ENCODE results near the gene MSL1.
"Not testable (repeated sequence)": the region's sequence is repeated elsewhere in the genome, so short reads cannot be mapped to it uniquely, and the experiment has no call there.

The MSL1 gene

DNA sequence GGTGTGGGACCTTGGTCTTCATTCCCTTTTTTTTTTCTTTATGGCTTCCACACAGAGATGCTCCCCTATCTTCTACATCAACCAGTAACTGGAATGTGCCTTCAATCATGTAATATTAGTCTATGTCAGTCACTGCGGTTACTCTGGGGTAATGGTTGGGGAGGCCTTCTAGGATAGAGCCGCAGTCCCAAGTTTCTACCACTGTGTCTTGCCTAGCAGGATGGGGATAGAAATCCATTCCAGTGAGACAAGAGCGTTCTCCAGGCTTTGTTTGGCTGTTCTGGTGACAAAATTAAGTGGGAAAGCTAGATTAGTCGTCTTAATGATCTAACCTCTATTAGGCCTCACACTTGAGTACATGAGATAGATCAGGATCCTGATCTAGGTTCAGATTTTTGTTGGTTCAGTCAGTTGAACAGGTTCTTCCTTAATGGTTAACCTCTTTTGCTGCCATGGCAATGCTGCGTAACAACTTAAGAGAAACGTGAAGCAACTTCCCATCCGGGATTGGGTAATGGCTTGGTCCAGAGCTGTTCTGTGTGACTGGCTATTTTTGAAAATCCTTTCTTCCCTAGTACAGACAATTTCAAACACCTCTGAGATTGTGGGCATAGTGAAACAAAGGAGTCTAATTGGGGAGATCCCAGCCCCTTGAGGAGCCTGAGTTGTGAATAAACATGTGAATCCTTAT is 8.7 kb downstream of the MSL1 start:
- no peak for DNase-seq

DNA sequence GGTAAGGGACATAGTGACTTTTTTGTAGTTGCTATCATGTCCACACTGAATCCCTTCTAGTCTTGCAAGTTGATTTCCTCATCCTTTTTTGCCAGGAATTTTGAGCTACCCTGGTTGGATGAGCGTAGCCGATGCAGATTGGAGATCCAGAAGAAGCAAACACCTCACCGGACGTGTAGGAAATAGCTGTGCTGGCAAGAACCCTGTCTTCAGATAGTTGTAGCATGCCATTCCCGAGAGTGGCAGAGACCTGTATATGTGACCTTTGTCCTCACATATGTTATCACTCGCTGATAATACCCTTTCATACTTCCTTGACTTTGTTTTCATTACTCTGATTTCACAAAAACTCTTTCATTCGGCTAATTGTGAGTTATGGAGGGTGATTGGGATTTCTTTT is 12.4 kb downstream of the MSL1 start:
- no peak for DNase-seq

DNA sequence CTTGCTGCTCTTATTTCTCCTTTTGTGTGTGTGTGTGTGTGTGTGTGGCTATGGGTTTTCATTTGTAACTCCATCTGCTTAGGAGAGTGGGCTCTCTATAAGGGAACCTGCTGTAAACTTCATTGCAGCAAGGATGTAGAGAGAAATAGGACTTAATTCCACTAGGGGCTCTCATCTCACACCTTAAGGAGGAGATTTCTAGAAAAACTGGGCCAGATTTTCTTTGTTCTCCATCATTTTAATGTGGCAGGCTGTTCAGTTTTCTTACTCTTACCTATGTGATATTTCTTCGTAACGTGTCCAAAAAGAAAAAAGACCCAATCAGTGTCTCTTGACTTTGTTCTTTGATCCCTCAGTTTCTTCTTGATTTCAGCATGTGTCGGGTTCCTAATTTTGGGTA is 14.0 kb downstream of the MSL1 start:
- no peak for DNase-seq

DNA sequence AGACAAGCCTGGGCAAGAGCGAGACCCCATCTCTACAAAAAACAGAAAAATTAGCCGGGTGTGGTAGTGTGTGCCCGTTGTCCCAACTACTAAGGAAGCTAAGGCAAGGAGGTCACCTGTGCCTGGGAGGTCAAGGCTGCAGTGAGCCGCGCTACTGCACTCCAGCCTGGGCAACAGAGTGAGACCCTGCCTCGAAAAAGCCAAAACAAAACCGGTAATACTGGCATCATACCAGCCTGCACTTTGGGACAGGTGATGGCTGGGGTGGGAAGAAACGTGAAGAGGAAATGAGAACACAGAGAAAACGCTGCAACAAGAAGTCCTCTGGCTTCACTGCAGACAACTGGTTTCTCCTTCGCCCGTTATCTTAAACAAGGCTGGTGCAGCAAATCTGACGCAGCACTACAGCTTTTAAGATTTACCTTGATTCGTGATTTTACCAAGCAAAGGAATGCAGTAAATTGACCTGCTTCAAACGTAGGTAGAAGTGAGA is 17.8 kb downstream of the MSL1 start:
- DNase-seq = no peak

DNA sequence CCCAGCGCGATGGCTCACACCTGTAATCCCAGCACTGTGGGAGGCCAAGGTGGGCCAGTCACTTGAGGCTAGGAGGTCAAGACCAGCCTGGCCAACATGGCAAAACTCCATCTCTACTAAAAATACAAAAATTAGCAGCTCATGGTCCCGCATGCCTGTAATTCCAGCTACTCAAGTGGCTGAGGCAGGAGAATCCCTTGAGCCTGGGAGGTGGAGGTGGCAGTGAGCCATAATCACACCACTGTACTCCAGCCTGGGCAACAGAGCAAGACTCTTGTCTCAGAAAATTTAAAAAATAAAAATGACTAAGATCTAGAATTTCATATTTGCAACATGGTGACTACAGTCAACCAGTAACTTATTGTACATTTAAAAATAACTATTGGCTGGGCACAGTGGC is 21.4 kb downstream of the MSL1 start:
- DNase-seq = not testable (repeated sequence)

DNA sequence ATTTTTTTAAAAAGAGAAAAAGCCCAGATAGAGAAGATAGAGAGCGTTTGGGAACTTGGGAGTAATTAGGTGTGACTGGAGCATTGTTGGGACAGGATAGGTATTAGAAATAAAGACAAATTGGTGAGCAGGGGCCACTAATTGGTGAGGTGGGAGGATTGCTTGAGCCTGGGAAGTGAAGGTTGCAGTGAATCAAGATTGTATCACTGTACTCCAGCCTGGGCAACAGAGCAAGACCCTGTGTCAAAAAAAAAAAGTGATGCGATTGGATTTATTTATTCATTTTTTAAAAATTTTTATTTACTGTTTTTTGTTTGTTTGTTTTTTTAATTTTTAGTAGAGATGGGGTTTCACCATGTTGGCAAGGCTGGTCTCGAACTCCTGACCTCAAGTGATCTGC is 23.7 kb downstream of the MSL1 start:
- DNase-seq = no peak

DNA sequence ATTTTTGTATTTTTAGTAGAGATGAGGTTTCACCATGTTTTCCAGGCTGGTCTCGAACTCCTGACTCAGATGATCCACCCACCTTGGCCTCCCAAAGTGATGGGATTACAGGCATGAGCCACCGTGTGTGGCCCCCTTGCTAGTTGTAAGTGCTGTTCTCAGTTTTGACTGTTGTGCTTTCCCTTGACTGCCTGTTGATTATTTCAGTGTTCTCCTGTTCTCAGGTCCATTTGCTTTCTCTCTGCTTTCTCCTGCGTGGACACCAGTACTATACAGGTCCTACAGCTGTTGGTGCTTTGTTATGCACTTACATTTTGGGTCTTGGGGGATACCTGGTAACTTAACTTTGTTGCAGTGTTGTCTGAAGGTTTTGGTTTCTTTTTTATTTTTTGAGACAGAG is 26.8 kb downstream of the MSL1 start:
- DNase-seq = no peak

DNA sequence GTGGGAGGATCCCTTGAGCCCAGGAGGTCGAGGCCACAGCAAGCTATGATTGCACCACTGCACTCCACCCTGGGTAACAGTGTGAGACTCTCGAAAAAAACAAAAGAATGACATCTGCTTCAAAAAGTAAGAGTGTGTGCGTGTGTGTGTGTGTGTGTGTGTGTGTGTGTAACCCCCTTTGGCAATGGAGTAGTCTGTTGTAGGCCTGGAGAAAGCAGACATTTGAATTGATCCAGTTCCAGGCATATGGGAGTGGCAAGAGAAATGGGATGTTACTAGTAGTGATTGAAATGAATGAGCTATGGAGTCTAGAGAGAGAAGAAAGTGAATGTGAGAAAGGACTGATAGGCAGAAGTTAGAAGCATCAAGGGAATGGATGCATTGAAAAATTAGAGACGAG is 28.5 kb downstream of the MSL1 start:
- no peak for DNase-seq

DNA sequence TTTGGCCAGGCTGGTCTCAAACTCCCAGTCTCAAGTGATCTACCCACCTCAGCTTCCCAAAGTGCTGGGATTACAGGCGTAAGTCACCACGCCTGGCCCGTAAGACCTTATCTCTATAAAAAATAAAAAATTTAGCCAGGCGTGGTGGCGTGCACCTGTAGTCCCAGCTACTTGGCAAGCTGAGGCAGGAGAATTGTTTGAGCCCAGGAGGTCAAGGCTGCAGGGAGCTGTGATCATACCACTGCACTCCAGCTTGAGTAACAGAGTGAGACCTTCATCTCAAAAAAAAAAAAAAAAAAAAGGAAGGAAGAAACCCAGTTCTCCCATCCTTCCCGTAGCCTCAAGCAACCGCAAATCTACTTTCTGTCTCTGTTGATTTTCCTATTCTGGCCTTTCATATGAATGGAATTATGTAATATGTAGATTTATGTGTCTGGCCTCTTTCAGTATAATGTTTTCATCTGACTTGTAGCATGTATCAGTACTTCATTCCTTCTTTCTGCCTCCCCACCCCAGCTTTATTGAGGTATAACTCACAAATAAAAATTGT is 29.7 kb downstream of the MSL1 start:
- no peak for DNase-seq

DNA sequence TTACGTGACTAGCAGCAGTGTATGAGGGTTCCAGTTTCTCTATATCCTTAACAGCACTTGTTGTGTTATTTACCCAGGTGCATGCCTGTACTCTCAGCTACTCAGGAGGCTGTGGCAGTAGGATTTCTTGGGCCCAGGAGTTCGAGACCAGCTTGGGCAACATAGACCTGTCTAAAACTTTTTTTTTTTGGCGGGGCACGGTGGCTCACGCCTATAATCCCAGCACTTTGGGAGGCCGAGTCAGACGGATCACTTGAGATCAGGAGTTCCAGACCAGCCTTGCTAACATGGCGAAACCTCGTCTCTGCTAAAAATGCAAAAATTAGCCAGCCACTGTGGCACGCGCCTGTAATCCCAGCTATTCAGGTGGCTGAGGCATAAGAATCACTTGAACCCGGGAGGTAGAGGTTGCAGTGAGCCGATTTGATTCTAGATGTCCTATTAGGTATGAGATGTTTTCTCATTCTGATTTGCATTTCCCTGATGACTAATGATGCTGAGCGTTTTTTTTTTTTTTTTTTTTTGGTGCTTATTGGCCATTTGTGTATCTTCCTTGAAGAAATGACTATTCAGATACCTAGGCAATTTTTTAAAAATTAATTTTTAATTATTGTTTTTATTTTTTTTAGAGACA is 31.9 kb downstream of the MSL1 start:
- no peak for DNase-seq

DNA sequence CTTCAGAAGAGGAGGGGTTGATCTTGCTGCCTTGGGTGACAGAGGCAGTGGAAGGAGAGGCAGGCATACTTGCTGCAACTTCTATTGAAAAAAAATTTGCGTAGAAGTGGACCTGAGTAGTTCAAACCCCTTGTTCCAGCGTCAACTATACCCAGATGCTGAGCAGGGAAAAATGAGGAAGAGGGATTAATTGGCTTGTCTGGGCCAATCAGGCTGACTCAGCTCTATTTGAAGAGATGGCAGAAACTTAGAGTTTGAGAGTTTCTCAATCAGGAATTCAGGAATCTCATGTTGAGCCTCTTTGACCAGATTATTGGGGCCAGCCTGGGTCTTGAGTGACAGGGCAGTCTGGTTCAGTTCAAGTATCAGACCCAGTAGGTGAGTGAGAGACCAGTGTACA is 36.2 kb downstream of the MSL1 start:
- DNase-seq = no peak

DNA sequence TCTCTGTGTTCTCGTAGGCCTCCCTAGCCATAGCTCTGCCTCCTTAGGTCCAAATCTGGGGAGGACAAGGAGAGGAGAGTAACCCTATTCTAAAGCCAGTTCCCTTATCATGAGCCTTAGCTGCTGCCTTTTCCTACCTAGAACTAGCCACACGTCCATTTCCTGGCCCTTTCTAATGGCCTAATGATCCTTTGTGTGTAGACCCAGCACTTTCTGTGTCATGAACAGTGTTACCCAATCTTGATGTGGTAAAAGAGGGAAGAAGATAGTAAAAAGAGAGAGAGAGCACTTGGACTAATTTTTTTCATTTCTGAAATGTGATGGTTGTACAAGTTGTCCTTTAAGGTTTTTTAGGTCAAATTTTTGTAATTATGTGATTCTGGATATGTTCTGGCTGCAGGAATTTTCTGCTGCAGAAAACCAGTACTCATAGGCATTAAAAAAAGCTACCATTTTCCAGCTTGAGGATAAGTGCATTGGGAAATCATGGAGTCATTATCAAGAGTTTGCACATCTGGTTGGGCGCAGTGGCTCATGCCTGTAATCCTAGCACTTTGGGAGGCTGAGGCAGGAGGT is 36.8 kb downstream of the MSL1 start:
- DNase-seq = no peak

DNA sequence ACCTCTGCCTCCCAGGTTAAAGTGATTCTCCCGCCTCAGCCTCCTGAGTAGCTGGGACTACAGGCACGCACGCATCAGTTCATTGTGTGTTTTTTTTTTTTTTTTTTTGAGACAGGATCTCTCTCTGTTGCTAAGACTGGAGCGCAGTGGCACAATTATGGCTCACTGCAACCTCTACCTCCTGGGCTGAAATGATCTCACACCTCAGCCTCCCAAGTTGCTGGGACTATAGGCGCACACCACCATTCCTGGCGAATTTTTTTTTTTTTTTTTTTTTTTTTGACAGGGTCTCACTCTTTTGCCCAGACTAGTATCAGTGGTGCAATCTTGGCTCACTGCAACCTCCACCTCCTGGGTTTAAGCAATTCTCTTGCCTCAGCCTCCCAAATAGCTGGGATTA is 37.7 kb downstream of the MSL1 start:
- DNase-seq = no peak

DNA sequence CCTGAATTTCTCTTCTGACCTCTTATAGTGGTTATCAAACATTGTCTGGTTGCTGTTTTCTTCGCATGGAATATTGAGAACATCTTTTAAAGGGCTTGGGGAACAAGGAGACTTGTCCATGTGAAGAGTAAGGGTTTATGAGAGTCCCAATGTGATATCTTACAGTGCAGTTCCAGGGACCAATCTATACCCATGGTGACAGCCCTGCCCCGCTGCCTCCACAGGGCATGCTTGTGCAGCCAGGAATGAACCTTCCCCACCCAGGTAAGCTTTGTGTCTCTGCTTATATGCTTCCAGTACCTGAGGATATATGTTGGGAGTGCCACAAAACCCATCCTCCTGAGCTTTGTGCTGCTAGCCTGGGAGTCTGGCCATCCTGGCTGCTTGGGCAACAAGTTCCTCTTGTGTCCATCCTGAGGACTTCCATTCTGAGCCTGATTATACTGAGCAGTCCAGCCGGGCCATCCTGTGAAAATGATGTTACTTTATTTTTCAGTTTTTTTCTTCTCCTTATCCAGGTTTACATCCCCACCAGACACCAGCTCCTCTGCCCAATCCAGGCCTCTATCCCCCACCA is 46.0 kb downstream of the MSL1 start:
- DNase-seq = no peak

DNA sequence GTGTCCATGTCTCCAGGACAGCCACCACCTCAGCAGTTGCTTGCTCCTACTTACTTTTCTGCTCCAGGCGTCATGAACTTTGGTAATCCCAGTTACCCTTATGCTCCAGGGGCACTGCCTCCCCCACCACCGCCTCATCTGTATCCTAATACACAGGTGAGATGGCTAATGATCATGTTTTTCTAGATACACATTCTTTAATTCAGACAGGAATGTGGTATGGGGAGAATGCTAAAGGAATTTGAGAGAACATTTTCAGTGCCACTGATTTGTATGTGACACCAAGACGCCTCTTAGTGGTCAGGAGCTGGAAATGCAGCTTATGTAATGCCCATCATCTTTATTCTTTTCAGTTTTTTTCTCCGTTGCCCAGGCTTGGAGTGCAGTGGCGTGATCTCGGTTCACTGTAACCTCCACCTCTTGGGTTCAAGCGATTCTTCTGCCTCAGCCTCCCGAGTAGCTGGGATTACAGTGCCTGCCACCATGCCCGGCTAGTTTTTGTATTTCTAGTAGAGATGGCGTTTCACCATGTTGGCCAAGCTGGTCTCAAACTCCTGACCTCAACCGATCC is 46.6 kb downstream of the MSL1 start:
- peak; percentile 75 for DNase-seq

DNA sequence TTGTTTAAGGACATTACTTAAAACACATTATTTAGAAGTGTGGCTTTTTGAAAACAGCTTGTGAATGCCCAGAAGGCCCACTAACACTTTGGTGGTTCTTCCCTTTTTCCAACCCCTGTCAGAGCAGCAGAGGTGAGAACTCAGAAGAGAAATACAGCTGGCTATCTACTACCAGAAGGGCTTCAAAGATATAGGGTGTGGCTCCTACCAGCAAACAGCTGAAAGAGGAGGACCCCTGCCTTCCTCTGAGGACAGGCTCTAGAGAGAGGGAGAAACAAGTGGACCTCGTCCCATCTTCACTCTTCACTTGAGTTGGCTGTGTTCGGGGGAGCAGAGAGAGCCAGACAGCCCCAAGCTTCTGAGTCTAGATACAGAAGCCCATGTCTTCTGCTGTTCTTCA is 48.6 kb downstream of the MSL1 start:
- no peak for DNase-seq

DNA sequence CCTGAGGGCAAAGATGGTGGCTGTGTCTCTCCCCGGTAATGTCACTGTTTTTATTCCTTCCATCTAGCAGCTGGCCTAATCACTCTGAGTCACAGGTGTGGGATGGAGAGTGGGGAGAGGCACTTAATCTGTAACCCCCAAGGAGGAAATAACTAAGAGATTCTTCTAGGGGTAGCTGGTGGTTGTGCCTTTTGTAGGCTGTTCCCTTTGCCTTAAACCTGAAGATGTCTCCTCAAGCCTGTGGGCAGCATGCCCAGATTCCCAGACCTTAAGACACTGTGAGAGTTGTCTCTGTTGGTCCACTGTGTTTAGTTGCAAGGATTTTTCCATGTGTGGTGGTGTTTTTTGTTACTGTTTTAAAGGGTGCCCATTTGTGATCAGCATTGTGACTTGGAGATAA is 50.0 kb downstream of the MSL1 start:
- no peak for DNase-seq

DNA sequence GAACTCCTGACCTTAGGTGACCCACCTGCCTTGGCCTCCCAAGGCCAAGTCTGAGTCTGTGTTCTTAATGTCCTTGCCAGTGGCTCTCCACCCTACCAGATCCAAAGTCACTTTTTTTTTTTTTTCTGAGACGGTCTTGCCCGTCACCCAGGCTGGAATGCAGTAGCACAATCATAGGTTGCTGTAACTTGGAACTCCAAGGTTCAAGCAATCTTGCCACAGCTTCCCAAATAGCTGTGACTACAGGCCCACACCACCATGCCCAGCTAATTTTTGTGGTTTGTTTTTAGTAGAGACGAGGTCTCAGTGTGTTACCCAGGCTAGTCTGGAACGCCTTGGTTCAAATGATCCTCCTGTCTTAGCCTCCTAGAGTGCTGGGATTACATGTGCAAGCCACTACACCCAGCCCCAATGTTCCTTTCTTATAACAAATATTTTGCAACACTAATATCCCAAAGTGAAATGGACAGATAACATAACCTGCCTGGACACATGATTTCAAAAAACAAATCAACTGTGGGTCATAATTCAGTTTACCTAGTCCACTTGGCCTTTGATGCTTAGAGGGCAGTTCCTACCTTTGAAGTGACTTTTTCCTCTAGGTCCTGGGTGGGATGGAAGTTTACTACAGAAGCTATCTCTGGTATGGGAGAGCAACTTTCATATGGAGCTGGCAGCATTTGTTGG is 51.5 kb downstream of the MSL1 start:
- no peak for DNase-seq

DNA sequence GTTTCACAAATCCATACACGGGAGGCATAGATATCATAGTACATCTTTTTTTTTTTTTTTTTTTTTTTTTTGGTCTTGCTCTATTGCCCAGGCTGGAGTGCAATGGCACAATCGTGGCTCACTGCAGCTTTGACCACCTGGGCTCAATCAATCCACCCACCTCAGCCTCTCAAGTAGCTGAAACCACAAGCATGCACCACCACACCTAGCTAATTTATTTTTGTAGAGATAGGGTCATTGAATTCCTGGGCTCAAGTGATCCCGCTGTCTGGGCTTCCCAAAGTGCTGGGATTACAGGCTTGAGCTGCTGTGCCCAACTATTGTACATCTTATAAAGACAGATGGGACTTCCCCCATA is 52.0 kb downstream of the MSL1 start:
- no peak for DNase-seq

DNA sequence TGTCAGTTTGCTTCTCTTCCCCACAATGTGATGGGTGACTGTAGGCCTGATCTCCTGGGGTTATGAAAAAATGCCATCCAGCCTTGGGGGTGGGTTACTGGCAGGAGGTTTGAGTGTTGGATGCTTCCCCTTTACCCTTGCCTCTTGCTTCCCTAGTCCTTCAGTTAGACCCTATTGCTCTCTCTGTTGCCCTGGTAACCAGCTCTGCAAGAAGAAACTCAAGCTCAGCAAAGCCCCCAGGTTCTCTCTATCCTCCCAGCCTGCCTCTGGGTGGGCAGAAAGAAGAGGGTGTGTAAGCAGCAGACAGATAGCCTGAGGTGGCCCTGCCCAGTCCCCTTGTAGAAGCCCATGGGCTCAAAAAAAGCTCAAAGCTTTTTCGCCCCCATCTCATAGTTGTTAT is 52.7 kb downstream of the MSL1 start:
- DNase-seq = no peak

DNA sequence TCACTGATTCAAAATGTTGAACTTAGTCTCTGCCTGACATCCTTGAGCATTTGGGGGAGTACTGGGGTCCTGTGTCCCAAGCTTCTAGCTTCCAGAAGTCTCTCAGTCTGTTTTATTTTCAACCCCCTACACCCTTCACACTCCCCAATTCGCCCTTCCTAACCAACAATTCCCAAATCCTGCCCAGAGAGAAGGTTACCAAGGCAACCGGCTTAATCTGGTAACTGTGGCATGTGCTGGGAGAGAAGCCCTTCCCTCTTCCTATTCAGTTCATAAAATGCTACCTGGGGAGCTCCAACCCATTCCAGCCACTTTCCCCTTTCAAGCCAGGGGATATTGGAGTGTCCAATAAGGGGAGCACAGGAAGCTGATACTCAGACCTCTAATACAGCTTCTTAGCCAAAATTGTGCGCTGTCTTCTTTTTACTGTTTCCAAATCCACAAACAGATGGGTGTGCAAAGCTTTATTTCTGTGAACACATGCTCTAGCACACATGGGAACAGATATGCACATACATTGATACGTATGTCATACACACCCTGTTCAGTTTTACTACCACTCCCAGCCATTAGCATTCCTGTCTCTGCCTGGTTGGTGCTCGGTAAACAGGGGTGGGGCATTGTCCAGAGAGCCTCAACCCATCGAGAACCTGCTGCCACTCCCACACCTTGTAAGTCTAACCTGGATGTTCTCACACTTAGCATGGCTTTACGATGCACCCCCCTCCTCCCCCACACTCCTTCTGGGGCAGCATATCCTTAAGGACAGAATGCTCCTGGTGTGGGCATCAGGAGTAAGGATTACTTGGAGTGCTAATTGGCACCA is 54.4 kb downstream of the MSL1 start:
- no peak for DNase-seq

DNA sequence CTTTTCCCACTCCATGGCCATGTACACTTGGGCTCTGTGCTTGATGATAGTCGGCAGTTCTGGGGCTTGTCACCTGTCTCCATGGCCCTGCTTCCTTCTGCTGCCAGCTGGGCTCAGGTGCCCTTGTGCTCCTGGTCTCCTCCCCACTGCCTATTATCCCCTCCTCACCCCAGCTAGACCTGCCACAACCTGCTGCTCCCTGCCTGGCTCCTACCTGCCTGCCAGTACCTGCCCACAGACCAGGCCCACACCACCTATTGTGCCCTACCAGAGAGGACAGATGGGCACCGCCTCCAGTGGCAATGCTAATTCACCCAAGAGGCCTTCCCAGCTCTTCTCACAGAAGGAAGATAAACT is 55.0 kb downstream of the MSL1 start:
- no peak for DNase-seq

Measured in fibroblast of skin of scalp (primary cell).